ENCODE results near the gene CYP26B1. TPM values are rescaled to one million over a fixed set of nuclear protein-coding genes. Genes with fewer than 3 reads are reported as not detected.

The CYP26B1 gene
- total and polyA plus RNA-seq, 2 donors from 2014 or later = 2.5 to 3.1 TPM

- Histone ChIP-seq H3K4me1 (ENCODE audit: control insufficient read depth in 2 of 3, insufficient read depth in 2 of 3, low read depth in 1 of 3, low read length in 3 of 3) (no peaks in the 10 kb centered on the region), H3K9ac (ENCODE audit: low read length in 3 of 3) (no peak overlapping the region), H3K9me3 (ENCODE audit: control insufficient read depth in 2 of 3, insufficient read depth in 1 of 3, low read length in 3 of 3) (peaks cover 0 to 2% (median 0%) of the 10 kb centered on the region in 3 donors), H3K27me3 (ENCODE audit: control insufficient read depth, insufficient read depth, low read length) (no peaks in the 10 kb centered on the region), H3K27ac (ENCODE audit: low read depth in 2 of 2, low read length in 2 of 2) (no peak overlapping the region), H3K4me3 (ENCODE audit: low read length in 3 of 3) (no peak overlapping the region), H3K36me3 (ENCODE audit: control insufficient read depth in 2 of 3, insufficient read depth in 3 of 3, low read length in 3 of 3) (no peaks in the 10 kb centered on the region)
- TF ChIP-seq, protein P1, sequence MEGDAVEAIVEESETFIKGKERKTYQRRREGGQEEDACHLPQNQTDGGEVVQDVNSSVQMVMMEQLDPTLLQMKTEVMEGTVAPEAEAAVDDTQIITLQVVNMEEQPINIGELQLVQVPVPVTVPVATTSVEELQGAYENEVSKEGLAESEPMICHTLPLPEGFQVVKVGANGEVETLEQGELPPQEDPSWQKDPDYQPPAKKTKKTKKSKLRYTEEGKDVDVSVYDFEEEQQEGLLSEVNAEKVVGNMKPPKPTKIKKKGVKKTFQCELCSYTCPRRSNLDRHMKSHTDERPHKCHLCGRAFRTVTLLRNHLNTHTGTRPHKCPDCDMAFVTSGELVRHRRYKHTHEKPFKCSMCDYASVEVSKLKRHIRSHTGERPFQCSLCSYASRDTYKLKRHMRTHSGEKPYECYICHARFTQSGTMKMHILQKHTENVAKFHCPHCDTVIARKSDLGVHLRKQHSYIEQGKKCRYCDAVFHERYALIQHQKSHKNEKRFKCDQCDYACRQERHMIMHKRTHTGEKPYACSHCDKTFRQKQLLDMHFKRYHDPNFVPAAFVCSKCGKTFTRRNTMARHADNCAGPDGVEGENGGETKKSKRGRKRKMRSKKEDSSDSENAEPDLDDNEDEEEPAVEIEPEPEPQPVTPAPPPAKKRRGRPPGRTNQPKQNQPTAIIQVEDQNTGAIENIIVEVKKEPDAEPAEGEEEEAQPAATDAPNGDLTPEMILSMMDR (IDR thresholded peaks at IDR 0.05; ENCODE audit: borderline replicate concordance, extremely low read depth, insufficient read depth) = no peak
- FAIRE-seq (no peak), DNase-seq (no peak)
- intact Hi-C loops (cut with DNase I) = no loop called here
These were observed 23.3 kb downstream of the CYP26B1 start for GRCh38 chr2:72124376-72124775.

GRCh38 chr2:72121153-72121552 is 26.5 kb downstream of the CYP26B1 start:
- DNase-seq (no peak), FAIRE-seq (no peak)
- intact Hi-C loops (cut with DNase I) = no loop called here
- no peaks in the 10 kb centered on the region for H3K4me1 ChIP-seq (ENCODE audit: control insufficient read depth in 2 of 3, insufficient read depth in 2 of 3, low read depth in 1 of 3, low read length in 3 of 3)
- no peaks in the 10 kb centered on the region for H3K36me3 ChIP-seq (ENCODE audit: control insufficient read depth in 2 of 3, insufficient read depth in 3 of 3, low read length in 3 of 3)
- H3K4me3 ChIP-seq (ENCODE audit: low read length in 3 of 3) = no peak overlapping the region
- no peaks in the 10 kb centered on the region for H3K27me3 ChIP-seq (ENCODE audit: control insufficient read depth, insufficient read depth, low read length)
- H3K9me3 ChIP-seq (ENCODE audit: control insufficient read depth in 2 of 3, insufficient read depth in 1 of 3, low read length in 3 of 3) = peaks cover 0 to 2% (median 0%) of the 10 kb centered on the region in 3 donors
- H3K9ac ChIP-seq (ENCODE audit: low read length in 3 of 3) = no peak overlapping the region
- TF ChIP-seq, protein P1 (IDR thresholded peaks at IDR 0.05; ENCODE audit: borderline replicate concordance, extremely low read depth, insufficient read depth) = no peak
- H3K27ac ChIP-seq (ENCODE audit: low read depth in 2 of 2, low read length in 2 of 2) = no peak overlapping the region

DNA sequence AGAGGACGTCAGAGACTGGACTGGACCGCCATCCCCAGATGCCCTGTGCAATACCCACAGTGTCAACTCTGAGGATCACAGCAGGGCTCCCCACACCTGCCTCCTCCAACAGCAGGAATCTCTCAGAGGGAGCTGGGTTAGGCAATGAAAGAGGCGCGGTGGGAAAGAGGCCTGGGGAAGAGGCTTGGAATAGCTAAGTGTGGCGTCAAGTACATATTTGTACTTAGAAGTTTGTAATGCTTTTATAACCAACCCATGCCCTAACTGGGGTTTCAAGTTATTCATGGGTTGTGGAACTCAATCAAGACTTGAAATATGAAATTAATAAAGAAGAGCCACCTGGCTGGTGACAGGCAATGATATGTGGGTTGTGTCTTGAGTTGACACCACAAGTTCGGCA is 28.7 kb downstream of the CYP26B1 start:
- FAIRE-seq = no peak
- Histone ChIP-seq H3K9me3 (ENCODE audit: control insufficient read depth in 2 of 3, insufficient read depth in 1 of 3, low read length in 3 of 3) (peaks cover 0 to 2% (median 0%) of the 10 kb centered on the region in 3 donors), H3K27me3 (ENCODE audit: control insufficient read depth, insufficient read depth, low read length) (no peaks in the 10 kb centered on the region), H3K27ac (ENCODE audit: low read depth in 2 of 2, low read length in 2 of 2) (no peak overlapping the region), H3K4me1 (ENCODE audit: control insufficient read depth in 2 of 3, insufficient read depth in 2 of 3, low read depth in 1 of 3, low read length in 3 of 3) (no peaks in the 10 kb centered on the region), H3K9ac (ENCODE audit: low read length in 3 of 3) (no peak overlapping the region), H3K36me3 (ENCODE audit: control insufficient read depth in 2 of 3, insufficient read depth in 3 of 3, low read length in 3 of 3) (no peaks in the 10 kb centered on the region), H3K4me3 (ENCODE audit: low read length in 3 of 3) (no peak overlapping the region)
- TF ChIP-seq, protein P1 (IDR thresholded peaks at IDR 0.05; ENCODE audit: borderline replicate concordance, extremely low read depth, insufficient read depth) = no peak
- intact Hi-C loops (cut with DNase I) = no loop called here
- no peak for DNase-seq

- FAIRE-seq = no peak
- Histone ChIP-seq H3K9ac (ENCODE audit: low read length in 3 of 3) (no peak overlapping the region), H3K27me3 (ENCODE audit: control insufficient read depth, insufficient read depth, low read length) (no peaks in the 10 kb centered on the region), H3K9me3 (ENCODE audit: control insufficient read depth in 2 of 3, insufficient read depth in 1 of 3, low read length in 3 of 3) (peaks cover 0 to 2% (median 0%) of the 10 kb centered on the region in 3 donors), H3K27ac (ENCODE audit: low read depth in 2 of 2, low read length in 2 of 2) (no peak overlapping the region), H3K36me3 (ENCODE audit: control insufficient read depth in 2 of 3, insufficient read depth in 3 of 3, low read length in 3 of 3) (no peaks in the 10 kb centered on the region), H3K4me3 (ENCODE audit: low read length in 3 of 3) (no peak overlapping the region), H3K4me1 (ENCODE audit: control insufficient read depth in 2 of 3, insufficient read depth in 2 of 3, low read depth in 1 of 3, low read length in 3 of 3) (no peaks in the 10 kb centered on the region)
- TF ChIP-seq, protein P1 (IDR thresholded peaks at IDR 0.05; ENCODE audit: borderline replicate concordance, extremely low read depth, insufficient read depth) = no peak
- intact Hi-C loops (cut with DNase I) = no loop called here
- no peak for DNase-seq
These were observed 29.3 kb downstream of the CYP26B1 start for GRCh38 chr2:72118386-72118785.

Measured in kidney (tissue), 14 donors.